Activated gamma-delta T cell treated with anti-CD3 and anti-CD28 coated beads, Interleukin-2, amount 50 U/mL, for 16 hours (primary cell): ENCODE measurements around the gene FGD5.
"Not testable (repeated sequence)": the region's sequence is repeated elsewhere in the genome, so short reads cannot be mapped to it uniquely, and the experiment has no call there.

ENCODE experiments used
- DNase-seq: peaks from one replicate; pipeline ENCODE4 v3.0.0-alpha.2; 2020; ENCODE audit warnings: low read depth

The FGD5 gene

GRCh38 chr3:14808025-14808424, 10.7 kb upstream of the FGD5 start:
- no peak for DNase-seq

GRCh38 chr3:14808502-14809266, 10.1 kb upstream of the FGD5 start:
- DNase-seq = no peak

GRCh38 chr3:14809611-14810010, 9.2 kb upstream of the FGD5 start:
- DNase-seq = not testable (repeated sequence)

GRCh38 chr3:14810070-14810791, 8.5 kb upstream of the FGD5 start:
- DNase-seq = no peak

- DNase-seq = no peak
Measured at GRCh38 chr3:14810801-14811661, 7.7 kb upstream of the FGD5 start.

GRCh38 chr3:14811684-14812083, 7.1 kb upstream of the FGD5 start:
- DNase-seq = no peak

- no peak for DNase-seq
Measured at GRCh38 chr3:14812196-14812790, 6.5 kb upstream of the FGD5 start.

- no peak for DNase-seq
Measured at GRCh38 chr3:14814411-14814871, 4.3 kb upstream of the FGD5 start.

- no peak for DNase-seq
Measured at GRCh38 chr3:14816359-14816758, 2.4 kb upstream of the FGD5 start.

GRCh38 chr3:14819671-14820070, 909 bp downstream of the FGD5 start:
- DNase-seq = no peak

- DNase-seq = no peak
Measured at GRCh38 chr3:14820156-14820555, 1.4 kb downstream of the FGD5 start.

GRCh38 chr3:14821151-14821550, 2.4 kb downstream of the FGD5 start:
- no peak for DNase-seq

- DNase-seq = no peak
Measured at GRCh38 chr3:14822134-14822533, 3.4 kb downstream of the FGD5 start.

GRCh38 chr3:14822670-14823390, 4.1 kb downstream of the FGD5 start:
- no peak for DNase-seq

GRCh38 chr3:14823393-14823792, 4.6 kb downstream of the FGD5 start:
- no peak for DNase-seq

GRCh38 chr3:14823910-14824629, 5.3 kb downstream of the FGD5 start:
- no peak for DNase-seq

- DNase-seq = no peak
Measured at GRCh38 chr3:14824646-14825045, 5.9 kb downstream of the FGD5 start.

GRCh38 chr3:14826069-14826468, 7.3 kb downstream of the FGD5 start:
- no peak for DNase-seq

GRCh38 chr3:14827776-14828175, 9.0 kb downstream of the FGD5 start:
- no peak for DNase-seq

- DNase-seq = no peak
Measured at GRCh38 chr3:14829811-14830210, 11.0 kb downstream of the FGD5 start.
